WERI-Rb-1 (cell line): ENCODE results near the gene PCAT7.
"Not testable (repeated sequence)": the region's sequence is repeated elsewhere in the genome, so short reads cannot be mapped to it uniquely, and the experiment has no call there.

Experiments
- DNase-seq: peaks from one replicate; pipeline ENCODE4 v3.0.0-alpha.2; 2020
- H3K27ac ChIP-seq: fragments of 250-450 bp; sonication (Bioruptor Pico); 2 replicates; pipeline ENCODE4 v1.5.1; 2020; ENCODE audit warnings: mild to moderate bottlenecking, moderate library complexity
- H3K27me3 ChIP-seq: fragments of 250-450 bp; sonication (Bioruptor Pico); 2 replicates; pipeline ENCODE4 v1.5.1; 2021; ENCODE audit warnings: mild to moderate bottlenecking, low read depth, moderate library complexity; ENCODE audit not compliant: insufficient read depth, severe bottlenecking
- H3K36me3 ChIP-seq: fragments of 250-450 bp; sonication (Bioruptor Pico); 2 replicates; pipeline ENCODE4 v1.5.1; 2020; ENCODE audit warnings: mild to moderate bottlenecking, moderate library complexity
- H3K4me3 ChIP-seq: 2 replicates; pipeline ENCODE4 v1.5.1; 2011; ENCODE audit warnings: low read depth, mild to moderate bottlenecking, control low read depth, low read length
- H3K9me3 ChIP-seq: fragments of 250-450 bp; sonication (Bioruptor Pico); 2 replicates; pipeline ENCODE4 v1.5.1; 2021; ENCODE audit warnings: mild to moderate bottlenecking, moderate library complexity; ENCODE audit not compliant: severe bottlenecking
- TF ChIP-seq, protein P1 (sequence below): IDR thresholded peaks from 2 replicates; pipeline ENCODE4 v1.5.1; 2011; ENCODE audit warnings: low read depth, mild to moderate bottlenecking, control low read depth, inconsistent platforms, low read length

Gene PCAT7

DNA sequence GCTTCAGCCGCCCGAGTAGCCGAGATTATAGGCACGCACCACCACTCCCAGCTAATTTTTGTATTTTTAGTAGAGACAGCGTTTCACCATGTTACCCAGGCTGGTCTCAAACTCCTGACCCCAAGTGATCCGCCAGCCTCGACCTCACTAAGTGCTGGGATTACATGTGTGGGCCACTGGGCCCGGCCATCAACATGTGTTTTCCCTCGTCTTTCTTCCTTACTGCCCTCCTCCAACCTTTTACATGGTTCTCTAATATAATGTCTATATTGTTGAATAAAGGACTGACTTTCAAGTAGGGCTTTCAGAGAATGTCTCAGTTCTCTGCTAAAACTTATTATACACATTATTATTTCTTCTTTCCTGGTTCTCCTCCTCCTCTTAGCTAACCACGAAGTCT is 21.3 kb upstream of the PCAT7 start:
- TF ChIP-seq, protein P1, sequence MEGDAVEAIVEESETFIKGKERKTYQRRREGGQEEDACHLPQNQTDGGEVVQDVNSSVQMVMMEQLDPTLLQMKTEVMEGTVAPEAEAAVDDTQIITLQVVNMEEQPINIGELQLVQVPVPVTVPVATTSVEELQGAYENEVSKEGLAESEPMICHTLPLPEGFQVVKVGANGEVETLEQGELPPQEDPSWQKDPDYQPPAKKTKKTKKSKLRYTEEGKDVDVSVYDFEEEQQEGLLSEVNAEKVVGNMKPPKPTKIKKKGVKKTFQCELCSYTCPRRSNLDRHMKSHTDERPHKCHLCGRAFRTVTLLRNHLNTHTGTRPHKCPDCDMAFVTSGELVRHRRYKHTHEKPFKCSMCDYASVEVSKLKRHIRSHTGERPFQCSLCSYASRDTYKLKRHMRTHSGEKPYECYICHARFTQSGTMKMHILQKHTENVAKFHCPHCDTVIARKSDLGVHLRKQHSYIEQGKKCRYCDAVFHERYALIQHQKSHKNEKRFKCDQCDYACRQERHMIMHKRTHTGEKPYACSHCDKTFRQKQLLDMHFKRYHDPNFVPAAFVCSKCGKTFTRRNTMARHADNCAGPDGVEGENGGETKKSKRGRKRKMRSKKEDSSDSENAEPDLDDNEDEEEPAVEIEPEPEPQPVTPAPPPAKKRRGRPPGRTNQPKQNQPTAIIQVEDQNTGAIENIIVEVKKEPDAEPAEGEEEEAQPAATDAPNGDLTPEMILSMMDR = no peak
- no peak overlapping the region for H3K27ac ChIP-seq
- H3K4me3 ChIP-seq = no peak overlapping the region

DNA sequence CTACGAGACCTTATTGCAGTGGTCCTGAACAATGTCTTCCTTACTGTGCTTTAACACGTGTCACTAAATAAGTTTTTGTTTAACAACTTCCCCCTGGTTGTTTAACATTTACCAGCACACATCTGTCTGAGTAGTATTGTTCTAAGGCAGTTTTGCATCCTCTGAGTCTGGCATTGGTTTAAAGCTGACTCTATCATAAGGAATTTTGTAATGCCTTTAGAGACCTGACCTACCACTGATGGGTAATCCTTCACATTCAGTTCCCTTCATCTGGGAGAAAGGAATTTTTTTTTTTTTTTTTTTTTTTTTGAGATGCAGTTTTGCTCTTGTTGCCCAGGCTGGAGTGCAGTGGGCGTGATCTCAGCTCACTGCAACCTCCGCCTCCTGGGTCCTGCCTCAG is 20.0 kb upstream of the PCAT7 start:
- H3K36me3 ChIP-seq = no peaks in the 10 kb centered on the region
- no peak for DNase-seq
- H3K9me3 ChIP-seq = no peaks in the 10 kb centered on the region
- no peaks in the 10 kb centered on the region for H3K27me3 ChIP-seq
- TF ChIP-seq, protein P1 = no peak
- no peak overlapping the region for H3K4me3 ChIP-seq
- H3K27ac ChIP-seq = no peak overlapping the region

More for the DNA sequence above, 21.3 kb upstream of the PCAT7 start:
- no peak for DNase-seq
- Histone ChIP-seq H3K9me3 (no peaks in the 10 kb centered on the region), H3K27me3 (no peaks in the 10 kb centered on the region), H3K36me3 (no peaks in the 10 kb centered on the region)

DNA sequence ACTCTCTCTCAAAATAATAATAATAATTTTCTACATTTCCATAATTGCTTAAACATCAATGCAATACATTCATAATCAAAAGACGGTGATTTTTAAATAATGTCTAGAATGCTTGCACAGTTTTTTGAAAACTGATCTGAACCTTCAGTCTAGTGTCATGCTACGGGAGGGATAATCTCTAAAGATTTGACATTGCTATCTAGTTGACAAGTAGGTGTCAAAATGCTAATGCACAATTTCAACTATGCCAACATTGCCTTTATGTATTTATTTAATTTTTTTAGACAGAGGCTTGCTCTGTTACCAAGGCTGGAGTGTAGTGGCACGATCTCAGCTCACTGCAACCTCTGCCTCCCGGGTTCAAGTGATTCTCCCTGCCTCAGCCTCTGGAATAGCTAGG is 16.0 kb upstream of the PCAT7 start:
- H3K36me3 ChIP-seq = no peaks in the 10 kb centered on the region
- no peaks in the 10 kb centered on the region for H3K27me3 ChIP-seq
- TF ChIP-seq, protein P1 = no peak
- H3K27ac ChIP-seq = no peak overlapping the region
- no peak for DNase-seq
- H3K4me3 ChIP-seq = no peak overlapping the region
- no peaks in the 10 kb centered on the region for H3K9me3 ChIP-seq

DNA sequence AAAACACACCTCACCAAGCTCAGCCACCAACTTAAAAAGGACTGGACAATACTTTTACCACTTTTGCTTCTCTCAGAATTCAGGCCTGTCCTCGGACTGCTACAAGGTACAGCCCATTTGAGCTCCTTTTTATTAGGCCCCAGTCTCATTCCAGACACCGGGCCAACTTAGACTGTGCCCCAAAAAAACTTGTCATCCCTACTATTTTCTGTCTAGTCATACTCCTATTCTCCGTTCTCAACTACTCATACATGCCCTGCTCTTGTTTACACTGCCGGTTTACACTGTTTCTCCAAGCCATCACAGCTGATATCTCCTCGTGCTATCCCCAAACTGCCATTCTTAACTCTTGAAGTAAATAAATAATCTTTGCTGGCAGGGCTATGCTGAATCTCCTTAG is 10.5 kb upstream of the PCAT7 start:
- not testable (repeated sequence) for H3K36me3 ChIP-seq, H3K9me3 ChIP-seq, DNase-seq, H3K27me3 ChIP-seq, H3K27ac ChIP-seq, H3K4me3 ChIP-seq

DNA sequence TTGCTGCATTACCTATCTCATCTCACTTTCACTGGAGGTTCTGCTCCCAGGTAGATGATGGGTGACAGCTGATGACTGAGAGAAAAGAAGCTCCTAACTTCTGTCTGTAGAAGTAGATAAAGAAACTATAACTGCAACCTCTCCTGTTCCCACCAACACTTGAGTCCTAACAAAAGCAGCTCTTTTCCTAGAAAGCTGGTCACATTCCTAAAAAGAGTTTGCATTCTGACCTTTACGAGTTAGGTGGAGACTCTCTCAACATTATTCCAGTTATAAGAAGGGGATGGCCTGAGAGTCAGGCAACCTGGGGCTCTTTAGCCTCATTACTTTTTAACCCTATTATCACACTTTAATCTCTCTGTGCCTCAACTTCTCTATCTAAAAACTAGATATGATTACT is 8.9 kb upstream of the PCAT7 start:
- DNase-seq = no peak
- TF ChIP-seq, protein P1 = no peak

DNA sequence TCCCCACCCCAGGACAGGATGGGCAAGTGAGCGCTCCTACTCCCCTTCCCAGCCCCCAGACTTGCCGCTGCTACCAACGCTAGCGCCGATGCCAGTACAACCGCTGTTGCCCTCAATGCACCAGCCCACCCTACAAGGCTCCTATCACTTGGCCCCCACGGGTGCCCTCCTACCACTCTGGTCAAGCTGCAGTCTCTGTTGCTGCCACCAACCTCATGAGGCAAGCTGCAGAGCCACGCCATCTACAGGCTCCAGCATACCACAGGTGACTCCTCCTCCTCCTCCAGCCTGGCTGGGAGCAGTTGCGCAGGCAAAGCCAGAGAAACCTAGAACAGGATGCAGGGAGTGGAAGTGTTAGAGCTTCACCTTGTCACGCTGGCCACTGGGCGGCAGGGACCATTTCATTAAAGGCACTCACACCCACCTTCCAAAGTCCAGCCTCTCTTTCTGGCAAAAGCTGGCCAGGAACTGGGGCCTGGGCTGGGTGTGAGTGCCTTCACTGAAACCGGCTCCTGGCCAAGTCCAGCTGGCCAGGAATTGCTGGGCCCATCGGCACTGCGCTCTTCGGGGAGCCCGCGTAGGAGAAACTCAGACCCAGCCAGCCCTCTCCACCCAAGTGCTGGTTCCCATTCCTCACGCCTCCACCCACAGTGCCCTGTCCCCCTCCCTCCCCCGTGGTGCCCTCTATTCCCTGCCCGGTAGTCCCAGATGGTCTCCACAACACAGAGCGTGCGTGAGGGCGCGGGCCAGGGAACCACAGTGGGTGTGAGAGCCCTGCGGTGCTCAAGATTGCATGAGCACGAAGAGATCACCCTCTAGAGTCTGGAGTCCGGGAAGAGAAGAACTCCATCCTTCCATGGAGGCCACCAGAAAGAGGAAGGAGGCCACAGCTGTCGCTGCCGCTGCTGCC is 1.6 kb upstream of the PCAT7 start:
- H3K27ac ChIP-seq = no peak overlapping the region
- no peaks in the 10 kb centered on the region for H3K36me3 ChIP-seq
- H3K27me3 ChIP-seq = peaks cover 3% of the 10 kb centered on the region
- TF ChIP-seq, protein P1 = peak; percentile 57
- DNase-seq = peak; percentile 38
- H3K9me3 ChIP-seq = no peaks in the 10 kb centered on the region
- H3K4me3 ChIP-seq = no peak overlapping the region

More for the DNA sequence above, 8.9 kb upstream of the PCAT7 start:
- Histone ChIP-seq H3K4me3 (no peak overlapping the region), H3K27ac (no peak overlapping the region), H3K9me3 (no peaks in the 10 kb centered on the region), H3K36me3 (no peaks in the 10 kb centered on the region), H3K27me3 (no peaks in the 10 kb centered on the region)
